Endodermal cell (in vitro differentiated cells): ENCODE measurements around the gene POP5. TPM values are rescaled to one million over a fixed set of nuclear protein-coding genes. Genes with fewer than 3 reads are reported as not detected.

Experiments
- DNase-seq: peaks from one replicate; pipeline ENCODE4 v3.0.0-alpha.2; 2017
- H3K27ac ChIP-seq: 2 replicates; pipeline ENCODE4 v1.5.1; 2013; ENCODE audit warnings: mild to moderate bottlenecking, low read depth, low read length, moderate library complexity
- H3K27me3 ChIP-seq: 2 replicates; pipeline ENCODE4 v1.6.1; 2013; ENCODE audit warnings: mild to moderate bottlenecking, low read length, moderate library complexity; ENCODE audit not compliant: insufficient read depth, control insufficient read depth, poor library complexity, severe bottlenecking
- H3K36me3 ChIP-seq: 2 replicates; pipeline ENCODE4 v1.7.0; 2013; ENCODE audit warnings: mild to moderate bottlenecking, low read length, moderate library complexity; ENCODE audit not compliant: control insufficient read depth, insufficient read depth
- H3K4me1 ChIP-seq: one replicate; pipeline ENCODE4 v1.7.0; 2013; ENCODE audit warnings: low read length; ENCODE audit not compliant: control insufficient read depth, insufficient read depth
- H3K4me3 ChIP-seq: 2 replicates; pipeline ENCODE4 v1.5.1; 2013; ENCODE audit warnings: mild to moderate bottlenecking, low read length, moderate library complexity
- H3K9ac ChIP-seq: 2 replicates; pipeline ENCODE4 v1.6.1; 2013; ENCODE audit warnings: mild to moderate bottlenecking, low read length, moderate library complexity; ENCODE audit not compliant: poor library complexity, severe bottlenecking; ENCODE audit errors: extremely low read depth
- H3K9me3 ChIP-seq: 2 replicates; pipeline ENCODE4 v1.6.1; 2013; ENCODE audit warnings: mild to moderate bottlenecking, low read length, moderate library complexity; ENCODE audit not compliant: control insufficient read depth
- H3K27ac Mint-ChIP-seq: 2 replicates; pipeline ENCODE4 v1.8.0; 2020; ENCODE audit warnings: mixed read lengths
- H3K27me3 Mint-ChIP-seq: 2 replicates; pipeline ENCODE4 v1.8.0; 2021; ENCODE audit warnings: mild to moderate bottlenecking, mixed read lengths; ENCODE audit not compliant: insufficient read depth
- H3K36me3 Mint-ChIP-seq: 2 replicates; pipeline ENCODE4 v1.8.0; 2020; ENCODE audit warnings: low read depth, mixed read lengths
- H3K4me1 Mint-ChIP-seq: 2 replicates; pipeline ENCODE4 v1.8.0; 2020; ENCODE audit warnings: mixed read lengths
- H3K4me3 Mint-ChIP-seq: 2 replicates; pipeline ENCODE4 v1.8.0; 2020; ENCODE audit warnings: mild to moderate bottlenecking, moderate library complexity, mixed read lengths
- H3K9me3 Mint-ChIP-seq: 2 replicates; pipeline ENCODE4 v1.8.0; 2020; ENCODE audit warnings: mild to moderate bottlenecking, mixed read lengths
- CTCF ChIP-seq: fragments of 200-600 bp; sonication (generic); conservative IDR thresholded peaks from 2 replicates; pipeline ENCODE4 v1.5.0; 2021; ENCODE audit warnings: antibody characterized with exemption, mild to moderate bottlenecking
- WGBS, 2 experiments: methylation state at CpG; one replicate each; pipeline versions ENCODE4 v1.1.5 to v1.1.7; 2013; ENCODE audit warnings: missing lambda C conversion rate in 2 of 2, mixed read lengths in 1 of 2; ENCODE audit not compliant: insufficient coverage in 1 of 2, insufficient read length in 1 of 2; 5-methylcytosine and 5-hydroxymethylcytosine counted together
- total RNA-seq, 2 donors: library from RNA; stranded (reverse); fragmentation: NEBNext Ultra II Directional in 1 of 2; extraction: Animal tissue kit (Norgen Biotek cat#: 25700) in 1 of 2; gene quantifications; 2 replicates in 1 of 2; 3 replicates in 1 of 2; pipeline ENCODE4 v1.2.1, GENCODE V29; 2021

POP5 gene
- total RNA-seq, 2 donors from 2014 or later, result 52.5 to 53.0 TPM

GRCh38 chr12:120571299-120571698 lies 9.9 kb downstream of the POP5 start:
- Mint-ChIP-seq H3K9me3 (no peaks in the 10 kb centered on the region), H3K4me3 (no peak overlapping the region), H3K27me3 (no peaks in the 10 kb centered on the region), H3K36me3 (peaks cover 76% of the 10 kb centered on the region), H3K27ac (no peak overlapping the region), H3K4me1 (peaks cover 14% of the 10 kb centered on the region)
- 92 to 94% methylated on average over 4 to 5 of the region's 5 CpGs for WGBS, 2 experiments
- H3K27ac ChIP-seq, result no peak overlapping the region
- no peaks in the 10 kb centered on the region for H3K9me3 ChIP-seq
- peak overlapping the region; percentile 45 for H3K4me3 ChIP-seq
- no peak overlapping the region for H3K9ac ChIP-seq
- H3K4me1 ChIP-seq, result peaks cover 7% of the 10 kb centered on the region
- no peak for DNase-seq
- H3K36me3 ChIP-seq, result peaks cover 92% of the 10 kb centered on the region
- H3K27me3 ChIP-seq, result no peaks in the 10 kb centered on the region
- TF ChIP-seq CTCF, result no peak

GRCh38 chr12:120563495-120563894 lies 17.7 kb downstream of the POP5 start:
- Histone ChIP-seq H3K36me3 (peaks cover 90% of the 10 kb centered on the region), H3K27ac (no peak overlapping the region), H3K9ac (no peak overlapping the region), H3K9me3 (no peaks in the 10 kb centered on the region), H3K27me3 (no peaks in the 10 kb centered on the region), H3K4me1 (no peaks in the 10 kb centered on the region), H3K4me3 (no peak overlapping the region)
- DNase-seq, result no peak
- 95 to 97% methylated on average over 5 to 11 of the region's 11 CpGs for WGBS, 2 experiments
- H3K4me3 Mint-ChIP-seq, result no peak overlapping the region
- no peaks in the 10 kb centered on the region for H3K9me3 Mint-ChIP-seq
- H3K4me1 Mint-ChIP-seq, result no peaks in the 10 kb centered on the region
- TF ChIP-seq CTCF, result no peak
- peaks cover 81% of the 10 kb centered on the region for H3K36me3 Mint-ChIP-seq
- H3K27ac Mint-ChIP-seq, result peak overlapping the region; percentile 76
- no peaks in the 10 kb centered on the region for H3K27me3 Mint-ChIP-seq

GRCh38 chr12:120562906-120563305 lies 18.3 kb downstream of the POP5 start:
- no peak for TF ChIP-seq CTCF
- Mint-ChIP-seq H3K4me3 (no peak overlapping the region), H3K27ac (peak overlapping the region; percentile 76), H3K36me3 (peaks cover 83% of the 10 kb centered on the region), H3K4me1 (no peaks in the 10 kb centered on the region), H3K27me3 (no peaks in the 10 kb centered on the region), H3K9me3 (no peaks in the 10 kb centered on the region)
- 95 to 97% methylated on average over 7 to 8 of the region's 8 CpGs for WGBS, 2 experiments
- Histone ChIP-seq H3K27me3 (no peaks in the 10 kb centered on the region), H3K36me3 (peaks cover 87% of the 10 kb centered on the region), H3K9ac (no peak overlapping the region), H3K4me1 (no peaks in the 10 kb centered on the region), H3K27ac (no peak overlapping the region), H3K9me3 (no peaks in the 10 kb centered on the region), H3K4me3 (no peak overlapping the region)
- no peak for DNase-seq
